Measurements from ENCODE around the gene SYNGR3. TPM values are rescaled to one million over a fixed set of nuclear protein-coding genes. Genes with fewer than 3 reads are reported as not detected.

SYNGR3 gene
- total and polyA plus RNA-seq, 2 of the 13 experiments (the other 11 are each of a cell fraction or from before 2014, with no cell fraction given) = 0.97 to 5.7 TPM

DNA sequence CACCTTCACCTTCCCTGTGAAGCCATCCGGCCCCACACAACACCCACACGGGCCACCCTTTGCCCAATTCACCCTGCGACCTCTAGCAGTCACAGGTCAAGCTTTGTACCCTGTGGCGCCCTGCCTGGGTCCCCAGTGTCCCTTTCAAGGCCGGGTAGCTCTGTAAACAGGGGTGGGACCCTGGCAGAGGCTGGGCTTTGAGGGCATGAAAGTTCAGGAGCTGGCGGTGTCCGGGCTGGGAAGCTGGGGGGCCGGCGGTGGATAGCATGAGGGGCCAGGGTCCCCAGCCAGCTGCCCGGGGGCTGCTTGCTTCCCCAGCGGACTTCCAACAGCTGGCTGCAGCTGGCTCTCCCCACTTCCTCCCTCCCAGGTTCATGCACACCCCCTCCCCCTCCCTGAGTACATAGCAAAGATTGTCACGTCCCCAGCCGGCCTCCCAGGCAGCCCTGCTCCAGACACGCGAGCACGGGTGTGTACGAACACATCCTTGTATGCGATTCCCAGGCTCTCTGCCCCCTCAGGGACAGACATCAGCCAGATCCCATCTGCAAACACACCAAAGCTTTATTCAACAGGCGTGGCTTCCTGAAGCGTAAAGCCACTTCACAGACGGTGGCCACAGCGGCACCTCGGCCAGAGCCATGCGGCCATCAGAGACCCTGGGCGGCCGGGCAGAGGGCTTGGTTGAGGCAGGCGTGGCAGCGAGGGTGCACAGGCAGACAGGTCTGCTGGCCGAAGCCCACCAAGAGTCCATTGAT is 49.7 kb downstream of the SYNGR3 start (continued):
- TF ChIP-seq ZNF644 (CRISPR knock-in tag; IDR thresholded peaks at IDR 0.05; ENCODE audit: low read depth) (no peak), NONO (IDR thresholded peaks at IDR 0.05) (no peak), NONO (CRISPR knock-in tag; conservative IDR thresholded peaks at IDR 0.05) (peak; percentile 89), SETDB1 (CRISPR knock-in tag; IDR thresholded peaks at IDR 0.05; ENCODE audit: borderline replicate concordance) (no peak), TCF7L2 (IDR thresholded peaks at IDR 0.05; ENCODE audit: low read depth, low read length) (no peak), CEBPG (CRISPR knock-in tag; IDR thresholded peaks at IDR 0.05) (0 out of 2 replicates have a peak, but pooled peaks have one; percentile 5), FOXP1 (IDR thresholded peaks at IDR 0.05) (no peak), FOXP1 (CRISPR knock-in tag; IDR thresholded peaks at IDR 0.05) (peak; percentile 52; the same call in 1 of the 2 replicates), STAG1 (CRISPR knock-in tag; IDR thresholded peaks at IDR 0.05) (peak; percentile 4; the same call in 1 of the 2 replicates), TOPORS (CRISPR knock-in tag; IDR thresholded peaks at IDR 0.05) (0 out of 2 replicates have a peak, but pooled peaks have one; percentile 52), ZNF564 (CRISPR knock-in tag; IDR thresholded peaks at IDR 0.05) (no peak), PAX8 (CRISPR knock-in tag; IDR thresholded peaks at IDR 0.05; ENCODE audit: borderline replicate concordance) (peak; percentile 80; the same call in 1 of the 2 replicates), SOX13 (IDR thresholded peaks at IDR 0.05) (peak; percentile 34; the same call in 1 of the 2 replicates), SOX13 (CRISPR knock-in tag; conservative IDR thresholded peaks at IDR 0.05 in 1 of 2, IDR thresholded peaks at IDR 0.05 in 1 of 2) (peak in 1 of 2 experiments; percentile 30; a peak in 2 of 4 replicates), ZNF263 (CRISPR knock-in tag; IDR thresholded peaks at IDR 0.05) (0 out of 2 replicates have a peak, but pooled peaks have one; percentile 36), IRF2 (CRISPR knock-in tag; IDR thresholded peaks at IDR 0.05) (0 out of 2 replicates have a peak, but pooled peaks have one; percentile 52), MIER3 (CRISPR knock-in tag; IDR thresholded peaks at IDR 0.05; ENCODE audit: borderline replicate concordance) (peak; percentile 81; the same call in 1 of the 2 replicates), KDM1A (CRISPR knock-in tag; IDR thresholded peaks at IDR 0.05) (peak; percentile 68), DR1 (CRISPR knock-in tag; IDR thresholded peaks at IDR 0.05) (no peak)
- TF ChIP-seq, protein P1, sequence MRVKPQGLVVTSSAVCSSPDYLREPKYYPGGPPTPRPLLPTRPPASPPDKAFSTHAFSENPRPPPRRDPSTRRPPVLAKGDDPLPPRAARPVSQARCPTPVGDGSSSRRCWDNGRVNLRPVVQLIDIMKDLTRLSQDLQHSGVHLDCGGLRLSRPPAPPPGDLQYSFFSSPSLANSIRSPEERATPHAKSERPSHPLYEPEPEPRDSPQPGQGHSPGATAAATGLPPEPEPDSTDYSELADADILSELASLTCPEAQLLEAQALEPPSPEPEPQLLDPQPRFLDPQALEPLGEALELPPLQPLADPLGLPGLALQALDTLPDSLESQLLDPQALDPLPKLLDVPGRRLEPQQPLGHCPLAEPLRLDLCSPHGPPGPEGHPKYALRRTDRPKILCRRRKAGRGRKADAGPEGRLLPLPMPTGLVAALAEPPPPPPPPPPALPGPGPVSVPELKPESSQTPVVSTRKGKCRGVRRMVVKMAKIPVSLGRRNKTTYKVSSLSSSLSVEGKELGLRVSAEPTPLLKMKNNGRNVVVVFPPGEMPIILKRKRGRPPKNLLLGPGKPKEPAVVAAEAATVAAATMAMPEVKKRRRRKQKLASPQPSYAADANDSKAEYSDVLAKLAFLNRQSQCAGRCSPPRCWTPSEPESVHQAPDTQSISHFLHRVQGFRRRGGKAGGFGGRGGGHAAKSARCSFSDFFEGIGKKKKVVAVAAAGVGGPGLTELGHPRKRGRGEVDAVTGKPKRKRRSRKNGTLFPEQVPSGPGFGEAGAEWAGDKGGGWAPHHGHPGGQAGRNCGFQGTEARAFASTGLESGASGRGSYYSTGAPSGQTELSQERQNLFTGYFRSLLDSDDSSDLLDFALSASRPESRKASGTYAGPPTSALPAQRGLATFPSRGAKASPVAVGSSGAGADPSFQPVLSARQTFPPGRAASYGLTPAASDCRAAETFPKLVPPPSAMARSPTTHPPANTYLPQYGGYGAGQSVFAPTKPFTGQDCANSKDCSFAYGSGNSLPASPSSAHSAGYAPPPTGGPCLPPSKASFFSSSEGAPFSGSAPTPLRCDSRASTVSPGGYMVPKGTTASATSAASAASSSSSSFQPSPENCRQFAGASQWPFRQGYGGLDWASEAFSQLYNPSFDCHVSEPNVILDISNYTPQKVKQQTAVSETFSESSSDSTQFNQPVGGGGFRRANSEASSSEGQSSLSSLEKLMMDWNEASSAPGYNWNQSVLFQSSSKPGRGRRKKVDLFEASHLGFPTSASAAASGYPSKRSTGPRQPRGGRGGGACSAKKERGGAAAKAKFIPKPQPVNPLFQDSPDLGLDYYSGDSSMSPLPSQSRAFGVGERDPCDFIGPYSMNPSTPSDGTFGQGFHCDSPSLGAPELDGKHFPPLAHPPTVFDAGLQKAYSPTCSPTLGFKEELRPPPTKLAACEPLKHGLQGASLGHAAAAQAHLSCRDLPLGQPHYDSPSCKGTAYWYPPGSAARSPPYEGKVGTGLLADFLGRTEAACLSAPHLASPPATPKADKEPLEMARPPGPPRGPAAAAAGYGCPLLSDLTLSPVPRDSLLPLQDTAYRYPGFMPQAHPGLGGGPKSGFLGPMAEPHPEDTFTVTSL (CRISPR knock-in tag; IDR thresholded peaks at IDR 0.05; ENCODE audit: borderline replicate concordance) = peak; percentile 82; the same call in 1 of the 2 replicates
- TF ChIP-seq, protein P2, sequence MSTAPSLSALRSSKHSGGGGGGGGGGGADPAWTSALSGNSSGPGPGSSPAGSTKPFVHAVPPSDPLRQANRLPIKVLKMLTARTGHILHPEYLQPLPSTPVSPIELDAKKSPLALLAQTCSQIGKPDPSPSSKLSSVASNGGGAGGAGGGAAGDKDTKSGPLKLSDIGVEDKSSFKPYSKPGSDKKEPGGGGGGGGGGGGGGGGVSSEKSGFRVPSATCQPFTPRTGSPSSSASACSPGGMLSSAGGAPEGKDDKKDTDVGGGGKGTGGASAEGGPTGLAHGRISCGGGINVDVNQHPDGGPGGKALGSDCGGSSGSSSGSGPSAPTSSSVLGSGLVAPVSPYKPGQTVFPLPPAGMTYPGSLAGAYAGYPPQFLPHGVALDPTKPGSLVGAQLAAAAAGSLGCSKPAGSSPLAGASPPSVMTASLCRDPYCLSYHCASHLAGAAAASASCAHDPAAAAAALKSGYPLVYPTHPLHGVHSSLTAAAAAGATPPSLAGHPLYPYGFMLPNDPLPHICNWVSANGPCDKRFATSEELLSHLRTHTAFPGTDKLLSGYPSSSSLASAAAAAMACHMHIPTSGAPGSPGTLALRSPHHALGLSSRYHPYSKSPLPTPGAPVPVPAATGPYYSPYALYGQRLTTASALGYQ (CRISPR knock-in tag; IDR thresholded peaks at IDR 0.05) = peak; percentile 50; the same call in 1 of the 2 replicates
- TF ChIP-seq, protein P3, sequence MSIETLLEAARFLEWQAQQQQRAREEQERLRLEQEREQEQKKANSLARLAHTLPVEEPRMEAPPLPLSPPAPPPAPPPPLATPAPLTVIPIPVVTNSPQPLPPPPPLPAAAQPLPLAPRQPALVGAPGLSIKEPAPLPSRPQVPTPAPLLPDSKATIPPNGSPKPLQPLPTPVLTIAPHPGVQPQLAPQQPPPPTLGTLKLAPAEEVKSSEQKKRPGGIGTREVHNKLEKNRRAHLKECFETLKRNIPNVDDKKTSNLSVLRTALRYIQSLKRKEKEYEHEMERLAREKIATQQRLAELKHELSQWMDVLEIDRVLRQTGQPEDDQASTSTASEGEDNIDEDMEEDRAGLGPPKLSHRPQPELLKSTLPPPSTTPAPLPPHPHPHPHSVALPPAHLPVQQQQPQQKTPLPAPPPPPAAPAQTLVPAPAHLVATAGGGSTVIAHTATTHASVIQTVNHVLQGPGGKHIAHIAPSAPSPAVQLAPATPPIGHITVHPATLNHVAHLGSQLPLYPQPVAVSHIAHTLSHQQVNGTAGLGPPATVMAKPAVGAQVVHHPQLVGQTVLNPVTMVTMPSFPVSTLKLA (IDR thresholded peaks at IDR 0.05) = peak; percentile 48; the same call in 1 of the 2 replicates

All from HepG2 (cell line).